IMR-90 (cell line): ENCODE data around the gene FBLN7. TPM values are rescaled to one million over a fixed set of nuclear protein-coding genes. Genes with fewer than 3 reads are reported as not detected.

Experiments
- ATAC-seq: fragments of 200-7000 bp; cut with Tn5 transposase; 2 replicates; pipeline ENCODE4 v1.9.1; 2020; ENCODE audit warnings: low read depth, mild to moderate bottlenecking, moderate library complexity
- BruUV-seq: library from RNA; stranded (reverse); fragments of 400-500 nt; replicated peaks from 2 replicates; lab custom pipeline; 2021; lab: Mats Ljungman, UMichigan
- CTCF ChIA-PET: fragments of 300-600 bp; formaldehyde crosslinking; extraction: SDS; loops from one replicate; lab custom pipeline; 2021; ENCODE audit warnings: antibody characterized with exemption; lab: Yijun Ruan, JAX
- POLR2A ChIA-PET: fragments of 300-600 bp; sonication (Branson Sonifier 250); formaldehyde crosslinking; loops from one replicate; lab custom pipeline; 2022; ENCODE audit warnings: antibody characterized with exemption; ENCODE audit not compliant: unreplicated experiment; lab: Charles Lee
- DNase-seq: peaks from one replicate; pipeline ENCODE4 v3.0.0; 2013
- H2AFZ ChIP-seq: replicated peaks from 2 replicates; pipeline ENCODE3; 2013; ENCODE audit warnings: low read length, mild to moderate bottlenecking; ENCODE audit not compliant: poor library complexity
- H2AK5ac ChIP-seq: 2 replicates; pipeline ENCODE4 v1.6.1; 2013; ENCODE audit warnings: low read depth, low read length, inconsistent platforms
- H2AK9ac ChIP-seq: replicated peaks from 2 replicates; pipeline ENCODE3; 2013; ENCODE audit warnings: mild to moderate bottlenecking, low read depth, low read length, moderate library complexity; ENCODE audit not compliant: poor library complexity
- H2BK120ac ChIP-seq: 2 replicates; pipeline ENCODE4 v1.6.1; 2013; ENCODE audit warnings: low read depth, low read length, inconsistent platforms
- H2BK15ac ChIP-seq: 3 replicates; pipeline ENCODE4 v1.6.1; 2013; ENCODE audit warnings: low read depth, low read length, inconsistent platforms
- H2BK20ac ChIP-seq: 2 replicates; pipeline ENCODE4 v1.6.1; 2013; ENCODE audit warnings: low read depth, mild to moderate bottlenecking, inconsistent platforms, low read length, moderate library complexity
- H2BK5ac ChIP-seq: 2 replicates; pipeline ENCODE4 v1.6.1; 2013; ENCODE audit warnings: mild to moderate bottlenecking, low read depth, low read length, inconsistent platforms; ENCODE audit not compliant: poor library complexity, severe bottlenecking
- H3K14ac ChIP-seq: replicated peaks from 2 replicates; pipeline ENCODE4 v1.6.1; 2013; ENCODE audit warnings: low read depth, low read length, inconsistent platforms
- H3K18ac ChIP-seq: 2 replicates; pipeline ENCODE4 v1.6.1; 2013; ENCODE audit warnings: low read depth, low read length, control low read depth
- H3K23ac ChIP-seq: 2 replicates; pipeline ENCODE4 v1.6.1; 2013; ENCODE audit warnings: low read depth, low read length, inconsistent platforms
- H3K27ac ChIP-seq: 2 replicates; pipeline ENCODE4 v1.5.1; 2013; ENCODE audit warnings: mild to moderate bottlenecking, control low read depth, low read length; ENCODE audit not compliant: insufficient read depth
- H3K27me3 ChIP-seq: 2 replicates; pipeline ENCODE4 v1.6.1; 2013; ENCODE audit warnings: low read length; ENCODE audit not compliant: control insufficient read depth, insufficient read depth
- H3K36me3 ChIP-seq: 2 replicates; pipeline ENCODE4 v1.6.1; 2013; ENCODE audit warnings: low read length, mixed read lengths; ENCODE audit not compliant: control insufficient read depth, insufficient read depth
- H3K4ac ChIP-seq: 2 replicates; pipeline ENCODE4 v1.6.1; 2013; ENCODE audit warnings: low read depth, low read length, inconsistent platforms
- H3K4me1 ChIP-seq: 2 replicates; pipeline ENCODE4 v1.6.1; 2013; ENCODE audit warnings: low read length, mixed read lengths; ENCODE audit not compliant: control insufficient read depth, insufficient read depth
- H3K4me2 ChIP-seq: 2 replicates; pipeline ENCODE4 v1.6.1; 2013; ENCODE audit warnings: low read depth, mild to moderate bottlenecking, control low read depth, low read length, moderate library complexity
- H3K4me3 ChIP-seq: 2 replicates; pipeline ENCODE4 v1.5.1; 2013; ENCODE audit warnings: low read depth, mild to moderate bottlenecking, control low read depth, low read length, moderate library complexity; ENCODE audit not compliant: insufficient read depth
- H3K56ac ChIP-seq: 2 replicates; pipeline ENCODE4 v1.6.1; 2013; ENCODE audit warnings: low read length, inconsistent platforms; ENCODE audit not compliant: insufficient read depth; ENCODE audit errors: extremely low read depth
- H3K79me1 ChIP-seq, 2 experiments: 2 replicates each; pipeline ENCODE4 v1.6.1; 2013; ENCODE audit warnings: low read length in 2 of 2, inconsistent platforms in 1 of 2, low read depth in 1 of 2
- H3K9ac ChIP-seq: 2 replicates; pipeline ENCODE4 v1.6.1; 2013; ENCODE audit warnings: low read depth, low read length, control low read depth
- H3K9me1 ChIP-seq: 2 replicates; pipeline ENCODE4 v1.6.1; 2013; ENCODE audit warnings: low read length, inconsistent platforms; ENCODE audit not compliant: insufficient read depth
- H3K9me3 ChIP-seq: 2 replicates; pipeline ENCODE4 v1.6.1; 2013; ENCODE audit warnings: low read length; ENCODE audit not compliant: control insufficient read depth, insufficient read depth
- H4K20me1 ChIP-seq: 2 replicates; pipeline ENCODE4 v1.6.1; 2013; ENCODE audit warnings: low read length, inconsistent platforms; ENCODE audit not compliant: insufficient read depth
- H4K5ac ChIP-seq: 2 replicates; pipeline ENCODE4 v1.6.1; 2013; ENCODE audit warnings: mild to moderate bottlenecking, low read depth, low read length, control low read depth
- H4K8ac ChIP-seq, 2 experiments: 2 replicates each; pipeline ENCODE4 v1.6.1; 2013; ENCODE audit warnings: low read depth in 2 of 2, low read length in 2 of 2, control low read depth in 1 of 2, inconsistent platforms in 1 of 2
- H4K91ac ChIP-seq: 2 replicates; pipeline ENCODE4 v1.6.1; 2013; ENCODE audit warnings: low read depth, low read length, inconsistent platforms; ENCODE audit not compliant: insufficient read depth
- MAFK ChIP-seq: IDR thresholded peaks from 2 replicates; pipeline ENCODE4 v1.6.1; 2012; ENCODE audit warnings: low read depth, low read length, improper control_type of control experiment
- MXI1 ChIP-seq: IDR thresholded peaks from 2 replicates; pipeline ENCODE4 v1.6.1; 2012; ENCODE audit warnings: low read depth, mild to moderate bottlenecking, low read length, moderate library complexity, borderline replicate concordance
- POLR2A ChIP-seq: IDR thresholded peaks from 2 replicates; pipeline ENCODE4 v1.6.1; 2012; ENCODE audit warnings: mild to moderate bottlenecking, low read depth, low read length
- RFX5 ChIP-seq: IDR thresholded peaks from 2 replicates; pipeline ENCODE4 v1.8.0; 2012; ENCODE audit warnings: low read depth, mild to moderate bottlenecking, low read length, moderate library complexity
- SMC3 ChIP-seq: fragments of 150-350 bp; IDR thresholded peaks from 2 replicates; pipeline ENCODE4 v1.6.1; 2016; ENCODE audit warnings: low read depth, mild to moderate bottlenecking, antibody characterized with exemption, low read length, moderate library complexity
- WGBS, 2 experiments: methylation state at CpG; one replicate each; pipeline versions ENCODE4 v1.1.5 to v1.1.7; 2013; ENCODE audit warnings: missing lambda C conversion rate in 2 of 2; ENCODE audit not compliant: insufficient read length in 1 of 2; ENCODE audit errors: extremely low coverage in 2 of 2; 5-methylcytosine and 5-hydroxymethylcytosine counted together
- dilution Hi-C: fragments of 300-500 bp; cut with HindIII; formaldehyde crosslinking; loops from one replicate; pipeline ENCODE4 v1.14.3; 2018; ENCODE audit warnings: low sequenced_read_pairs; ENCODE audit not compliant: unreplicated experiment
- in situ Hi-C: fragments of 300-500 bp; cut with MboI; formaldehyde crosslinking; loops from 3 replicates; pipeline ENCODE4 v1.14.3; 2019; ENCODE audit warnings: low sequenced_read_pairs, inconsistent platforms, mixed read lengths
- intact Hi-C: fragments of 100-400 bp; cut with micrococcal nuclease; formaldehyde crosslinking; loops from 2 replicates; pipeline ENCODE4 v1.10.0; 2022
- polyA plus RNA-seq, 3 experiments: library from polyadenylated mRNA; depleted of rRNA; stranded (reverse); fragments of >200 nt; gene quantifications; 2 replicates each; pipeline ENCODE4 v1.2.3, GENCODE V29; 2012; ENCODE audit warnings: low replicate concordance in 1 of 3
- total RNA-seq: library from RNA; depleted of rRNA; stranded (reverse); fragments of >200 nt; gene quantifications from 2 replicates; pipeline ENCODE4 v1.2.3, GENCODE V29; 2012; rRNA removed

FBLN7 gene
- total and polyA plus RNA-seq, 2 of the 4 experiments (the other 2 are of a cell fraction) = 0.18 to 1.2 TPM

DNA sequence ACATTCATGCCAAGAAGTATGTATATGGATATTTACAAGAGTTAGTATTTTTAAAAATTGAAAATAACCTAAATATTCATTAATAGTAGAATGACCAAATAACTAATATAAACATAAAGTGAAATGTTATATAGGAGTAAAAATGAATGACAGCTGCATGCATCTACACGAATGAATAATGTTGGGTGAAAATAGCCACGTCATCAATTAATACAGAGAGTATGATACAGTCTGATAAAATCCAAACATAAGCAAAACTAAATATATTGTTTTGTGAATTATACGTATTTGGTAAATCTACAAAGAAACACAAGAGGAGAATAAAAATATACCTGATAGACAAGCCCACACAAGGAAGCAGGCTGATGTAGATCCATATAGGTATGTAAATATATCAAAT, 92.2 kb downstream of the FBLN7 start:
- Histone ChIP-seq H4K5ac (no peak overlapping the region), H2AK9ac (no peak overlapping the region), H3K4ac (no peak overlapping the region), H3K56ac (no peak overlapping the region), H2BK20ac (no peak overlapping the region), H2BK5ac (no peak overlapping the region), H2AFZ (no peak overlapping the region), H3K9me1 (no peaks in the 10 kb centered on the region), H4K8ac (no peak overlapping the region), H3K14ac (no peak overlapping the region), H3K27me3 (no peaks in the 10 kb centered on the region), H3K9me3 (no peaks in the 10 kb centered on the region), H2BK15ac (no peak overlapping the region), H3K18ac (no peak overlapping the region), H2BK120ac (no peak overlapping the region), H3K9ac (no peak overlapping the region), H3K36me3 (no peaks in the 10 kb centered on the region), H3K4me1 (no peaks in the 10 kb centered on the region), H3K27ac (no peak overlapping the region), H3K23ac (no peak overlapping the region), H4K91ac (no peak overlapping the region), H3K4me2 (no peak overlapping the region), H2AK5ac (no peak overlapping the region), H4K20me1 (no peaks in the 10 kb centered on the region), H3K4me3 (no peak overlapping the region), H3K79me1 (no peaks in the 10 kb centered on the region)
- dilution Hi-C loops (no loop called here), intact Hi-C loops (no loop called here), in situ Hi-C loops (no loop called here)
- BruUV-seq = no TSS peak
- ChIA-PET POLR2A (no interaction called here), CTCF (interaction anchor here (0.6 kb wide), 1 partner anchor 146 kb away, joined by 5 read pairs; no protein-coding TSS in a partner anchor)
- DNase-seq (no peak), ATAC-seq (no peak)
- no peak for TF ChIP-seq SMC3
- TF ChIP-seq MXI1 = no peak
- TF ChIP-seq RFX5 = no peak
- peak; percentile 90 for TF ChIP-seq MAFK
- TF ChIP-seq POLR2A = no peak
- no CpG with 5 or more reads among the region's 3 CpGs for WGBS, 2 experiments

Other genes with a start within 250 kb of the FBLN7 start
- 0.28 and 0.36 TPM in 2 replicates for gene MERTK, start 239.8 kb upstream of the FBLN7 start, total RNA-seq
- 0.62 and 0.73 TPM in 2 replicates for gene MERTK, start 239.8 kb upstream of the FBLN7 start, polyA plus RNA-seq (2012; rRNA removed)
- gene TMEM87B, start 83.1 kb upstream of the FBLN7 start, total RNA-seq = 6.3 and 16.9 TPM in 2 replicates
- gene TMEM87B, start 83.1 kb upstream of the FBLN7 start, polyA plus RNA-seq (2012; rRNA removed) = 8.8 and 12.5 TPM in 2 replicates
- gene ZC3H8, start 116.7 kb downstream of the FBLN7 start, total RNA-seq = 0.18 and 1.7 TPM in 2 replicates
- gene ZC3H8, start 116.7 kb downstream of the FBLN7 start, polyA plus RNA-seq (2012; rRNA removed) = 1.6 TPM in 2 replicates
- 2.0 and 2.2 TPM in 2 replicates for gene ZC3H6, start 137.2 kb downstream of the FBLN7 start, total RNA-seq
- gene ZC3H6, start 137.2 kb downstream of the FBLN7 start, polyA plus RNA-seq (2012; rRNA removed) = 0.55 and 0.60 TPM in 2 replicates